Upper lobe of right lung (tissue), 1 donor: Measurements from ENCODE around the gene KRTAP2-3. TPM values are rescaled to one million over a fixed set of nuclear protein-coding genes. Genes with fewer than 3 reads are reported as not detected.
"Not testable (repeated sequence)": the region's sequence is repeated elsewhere in the genome, so short reads cannot be mapped to it uniquely, and the experiment has no call there.

ENCODE experiments used
- ATAC-seq: fragments of 200-7000 bp; cut with Tn5 transposase; one replicate; pipeline ENCODE4 v1.9.1; 2020; ENCODE audit warnings: mild to moderate bottlenecking, moderate library complexity
- DNase-seq: peaks from one replicate; pipeline ENCODE4 v3.0.0-alpha.2; 2020
- H3K27ac ChIP-seq: fragments of 200-600 bp; one replicate; pipeline ENCODE4 v1.8.0; 2022
- H3K27me3 ChIP-seq: fragments of 200-600 bp; one replicate; pipeline ENCODE4 v1.8.0; 2022; ENCODE audit warnings: mild to moderate bottlenecking
- H3K36me3 ChIP-seq: fragments of 200-600 bp; one replicate; pipeline ENCODE4 v1.8.0; 2022
- H3K4me1 ChIP-seq: fragments of 200-600 bp; one replicate; pipeline ENCODE4 v1.8.0; 2022
- H3K4me3 ChIP-seq: fragments of 200-600 bp; one replicate; pipeline ENCODE4 v1.8.0; 2022; ENCODE audit warnings: mild to moderate bottlenecking
- H3K9me3 ChIP-seq: fragments of 200-600 bp; one replicate; pipeline ENCODE4 v1.8.0; 2022
- intact Hi-C: fragments of 100-400 bp; cut with DNase I; formaldehyde crosslinking; loops from one replicate; pipeline ENCODE4 v1.11.0; 2022
- long read RNA-seq: library from polyadenylated mRNA; unstranded; transcript quantifications from one replicate; pipeline ENCODE4 v2.0.0, GENCODE V29; 2021
- total RNA-seq: library from RNA; stranded (reverse); fragmentation: NEBNext Ultra II Directional; extraction: Animal tissue kit (Norgen Biotek cat#: 25700); gene quantifications from one replicate; pipeline ENCODE4 v1.2.1, GENCODE V29; 2021
- TF ChIP-seq, protein P1 (sequence below): fragments of 200-600 bp; IDR thresholded peaks from one replicate; pipeline ENCODE4 v1.8.0; 2022; ENCODE audit warnings: antibody characterized with exemption
- donor health status: DM: no; HTN: yes; CAD: no; lungs with severe emphysema.

The KRTAP2-3 gene
- not detected for total RNA-seq
- long read RNA-seq: 0 reads

GRCh38 chr17:41060052-41060604 lies at the start of gene KRTAP2-3:
Gene KRTAP2-3 (minus strand): TSS chr17:41060114. CDS start chr17:41060050, 64 bp downstream.
- H3K4me3 ChIP-seq: no peak within 1 kb of the TSS
- H3K9me3 ChIP-seq: no peaks in the 10 kb centered on the region
- no peak within 1 kb of the TSS for H3K27ac ChIP-seq
- H3K27me3 ChIP-seq: peaks cover 12% of the 10 kb centered on the region
- H3K36me3 ChIP-seq: no peaks in the 10 kb centered on the region
- no peaks in the 10 kb centered on the region for H3K4me1 ChIP-seq
- ATAC-seq (no peak), DNase-seq (no peak)
- intact Hi-C loops: no loop called here
- TF ChIP-seq, protein P1, sequence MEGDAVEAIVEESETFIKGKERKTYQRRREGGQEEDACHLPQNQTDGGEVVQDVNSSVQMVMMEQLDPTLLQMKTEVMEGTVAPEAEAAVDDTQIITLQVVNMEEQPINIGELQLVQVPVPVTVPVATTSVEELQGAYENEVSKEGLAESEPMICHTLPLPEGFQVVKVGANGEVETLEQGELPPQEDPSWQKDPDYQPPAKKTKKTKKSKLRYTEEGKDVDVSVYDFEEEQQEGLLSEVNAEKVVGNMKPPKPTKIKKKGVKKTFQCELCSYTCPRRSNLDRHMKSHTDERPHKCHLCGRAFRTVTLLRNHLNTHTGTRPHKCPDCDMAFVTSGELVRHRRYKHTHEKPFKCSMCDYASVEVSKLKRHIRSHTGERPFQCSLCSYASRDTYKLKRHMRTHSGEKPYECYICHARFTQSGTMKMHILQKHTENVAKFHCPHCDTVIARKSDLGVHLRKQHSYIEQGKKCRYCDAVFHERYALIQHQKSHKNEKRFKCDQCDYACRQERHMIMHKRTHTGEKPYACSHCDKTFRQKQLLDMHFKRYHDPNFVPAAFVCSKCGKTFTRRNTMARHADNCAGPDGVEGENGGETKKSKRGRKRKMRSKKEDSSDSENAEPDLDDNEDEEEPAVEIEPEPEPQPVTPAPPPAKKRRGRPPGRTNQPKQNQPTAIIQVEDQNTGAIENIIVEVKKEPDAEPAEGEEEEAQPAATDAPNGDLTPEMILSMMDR: no peak

GRCh38 chr17:41108728-41109386 lies 48.9 kb upstream of the KRTAP2-3 start:
- H3K4me3 ChIP-seq, ATAC-seq, H3K36me3 ChIP-seq, H3K27ac ChIP-seq, H3K27me3 ChIP-seq, intact Hi-C loops, DNase-seq, H3K9me3 ChIP-seq, H3K4me1 ChIP-seq: not testable (repeated sequence)

DNA sequence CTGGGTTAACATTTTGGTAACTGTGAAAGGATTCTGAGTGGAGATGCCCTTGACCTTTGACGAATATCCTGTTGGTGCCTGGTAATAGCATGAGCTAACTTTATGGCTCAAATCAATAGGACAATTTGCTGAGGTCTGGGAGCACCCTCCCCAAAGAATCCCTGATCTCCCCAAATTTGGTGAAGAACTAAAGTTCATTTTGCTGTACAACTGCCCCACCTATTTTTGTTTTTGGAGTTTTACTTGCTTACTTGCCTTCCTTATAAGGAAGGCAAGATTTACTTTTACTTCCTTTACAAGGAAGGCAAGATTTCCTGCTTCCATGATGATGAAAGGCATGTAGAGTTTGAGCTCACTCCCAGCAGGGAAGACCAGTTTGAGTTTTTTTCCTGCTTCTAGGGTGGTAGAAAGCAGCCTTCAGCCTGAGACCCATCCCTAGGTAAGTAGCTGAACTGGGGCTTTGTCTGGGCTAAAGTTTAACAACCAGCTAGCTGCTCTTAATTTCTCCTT lies 48.1 kb upstream of the KRTAP2-3 start:
- Histone ChIP-seq H3K36me3 (no peaks in the 10 kb centered on the region), H3K27me3 (no peaks in the 10 kb centered on the region), H3K9me3 (no peaks in the 10 kb centered on the region), H3K4me1 (no peaks in the 10 kb centered on the region), H3K27ac (no peak overlapping the region), H3K4me3 (no peak overlapping the region)
- ATAC-seq: no peak
- TF ChIP-seq, protein P1: no peak
- intact Hi-C loops: no loop called here
- DNase-seq: no peak

GRCh38 chr17:41105347-41105746 lies 45.4 kb upstream of the KRTAP2-3 start, which contains the start of gene KRTAP4-9:
Gene KRTAP4-9 (plus strand): TSS chr17:41105389. CDS start chr17:41105389, 0 bp downstream.
- DNase-seq, H3K4me1 ChIP-seq, H3K27ac ChIP-seq, H3K4me3 ChIP-seq, H3K36me3 ChIP-seq, ATAC-seq, H3K9me3 ChIP-seq, intact Hi-C loops, H3K27me3 ChIP-seq: not testable (repeated sequence)

- H3K9me3 ChIP-seq, DNase-seq, ATAC-seq, intact Hi-C loops, H3K36me3 ChIP-seq, H3K4me3 ChIP-seq, H3K27me3 ChIP-seq, H3K4me1 ChIP-seq, H3K27ac ChIP-seq: not testable (repeated sequence)
Measured at GRCh38 chr17:41104386-41105038, 44.6 kb upstream of the KRTAP2-3 start.

DNA sequence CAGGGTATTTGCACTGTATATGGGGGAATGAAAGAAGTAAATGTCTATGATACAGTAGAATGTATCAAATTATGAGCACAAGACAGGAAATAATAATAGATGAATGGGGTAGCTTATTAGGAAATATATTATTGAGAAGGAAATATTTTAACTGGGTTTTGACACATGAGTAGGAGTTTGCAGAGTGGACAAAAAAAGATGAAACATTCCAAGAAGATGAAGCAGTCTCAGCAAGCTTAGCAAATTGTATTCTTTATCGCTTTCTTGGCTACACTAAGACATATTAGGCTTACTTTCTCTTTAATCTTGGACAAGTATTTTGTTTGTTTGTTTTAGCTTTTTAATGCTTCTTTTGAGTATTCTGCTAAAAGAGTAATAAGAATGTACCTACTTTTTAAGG lies 44.0 kb upstream of the KRTAP2-3 start:
- intact Hi-C loops: no loop called here
- no peaks in the 10 kb centered on the region for H3K27me3 ChIP-seq
- no peaks in the 10 kb centered on the region for H3K36me3 ChIP-seq
- no peak for DNase-seq
- TF ChIP-seq, protein P1: no peak
- H3K27ac ChIP-seq: no peak overlapping the region
- ATAC-seq: no peak
- no peaks in the 10 kb centered on the region for H3K4me1 ChIP-seq
- H3K4me3 ChIP-seq: no peak overlapping the region
- no peaks in the 10 kb centered on the region for H3K9me3 ChIP-seq
